Kidney glomerular epithelial cell (primary cell): Measurements from ENCODE around the gene TBX1.
"Not testable (repeated sequence)": the region's sequence is repeated elsewhere in the genome, so short reads cannot be mapped to it uniquely, and the experiment has no call there.

Experiments used
- DNase-seq: peaks from one replicate; lab custom pipeline; 2025; lab: John Stamatoyannopoulos, UW

The TBX1 gene

GRCh38 chr22:19784384-19785175, 24.0 kb downstream of the TBX1 start:
- no peak for DNase-seq

GRCh38 chr22:19785461-19786263, 25.1 kb downstream of the TBX1 start:
- DNase-seq = no peak

GRCh38 chr22:19786264-19786585, 25.6 kb downstream of the TBX1 start:
- DNase-seq = no peak

GRCh38 chr22:19786959-19787848, 26.6 kb downstream of the TBX1 start:
- DNase-seq = no peak

- no peak for DNase-seq
These were observed 27.2 kb downstream of the TBX1 start for GRCh38 chr22:19787849-19788141.

- no peak for DNase-seq
These were observed 28.2 kb downstream of the TBX1 start for GRCh38 chr22:19788661-19789225.

GRCh38 chr22:19789406-19789805, 28.8 kb downstream of the TBX1 start:
- no peak for DNase-seq

- DNase-seq = no peak
These were observed 29.2 kb downstream of the TBX1 start for GRCh38 chr22:19789828-19790227.

- no peak for DNase-seq
These were observed 30.7 kb downstream of the TBX1 start for GRCh38 chr22:19791243-19791642.

- no peak for DNase-seq
These were observed 31.3 kb downstream of the TBX1 start for GRCh38 chr22:19791894-19792293.

GRCh38 chr22:19792383-19792896, 31.9 kb downstream of the TBX1 start:
- DNase-seq = not testable (repeated sequence)

GRCh38 chr22:19793161-19793560, 32.6 kb downstream of the TBX1 start:
- DNase-seq = no peak

GRCh38 chr22:19793661-19794310, 33.2 kb downstream of the TBX1 start:
- DNase-seq = no peak

GRCh38 chr22:19795617-19796008, 35.0 kb downstream of the TBX1 start:
- no peak for DNase-seq

- no peak for DNase-seq
These were observed 35.6 kb downstream of the TBX1 start for GRCh38 chr22:19796160-19796559.

GRCh38 chr22:19797086-19798002, 36.8 kb downstream of the TBX1 start:
- DNase-seq = no peak

- no peak for DNase-seq
These were observed 37.6 kb downstream of the TBX1 start for GRCh38 chr22:19798003-19798665.

- no peak for DNase-seq
These were observed 38.3 kb downstream of the TBX1 start for GRCh38 chr22:19798891-19799293.

GRCh38 chr22:19799322-19800190, 39.0 kb downstream of the TBX1 start:
- DNase-seq = no peak
